A549 (cell line): ENCODE results near the gene SPATA2L. TPM values are rescaled to one million over a fixed set of nuclear protein-coding genes. Genes with fewer than 3 reads are reported as not detected.

Experiments
- ATAC-seq, 2 experiments: fragments of 200-7000 bp in 1 of 2; fragments of >200 bp in 1 of 2; cut with Nextera tagmentation in 1 of 2; cut with Tn5 transposase in 1 of 2; 3 replicates each; pipeline versions ENCODE4 v1.8.0 to v1.9.1; 2018 to 2020; ENCODE audit warnings: mild to moderate bottlenecking in 1 of 2, moderate library complexity in 1 of 2
- CTCF ChIA-PET: fragments of 300-600 bp; sonication (Branson Sonifier 250); formaldehyde crosslinking; extraction: SDS; loops from one replicate; lab custom pipeline; 2021; ENCODE audit warnings: antibody characterized with exemption, inconsistent platforms; lab: Yijun Ruan, JAX
- POLR2A ChIA-PET: fragments of 350-600 bp; formaldehyde crosslinking; extraction: SDS; loops from one replicate; lab custom pipeline; 2021; ENCODE audit warnings: antibody characterized with exemption, inconsistent platforms; lab: Yijun Ruan, JAX
- DNase-seq, 2 experiments: peaks; one replicate each; pipeline versions ENCODE4 v3.0.0 to v3.0.0-alpha.2; 2011 to 2016; ENCODE audit warnings: low read depth in 1 of 2, low spot score in 1 of 2
- FAIRE-seq: peaks from 2 replicates; lab custom pipeline; 2011; peaks lifted over from hg19 to GRCh38; lab: Jason Lieb, UNC
- H3K27ac ChIP-seq, 2 experiments: fragments of >200 bp; sonication (Bioruptor Twin); formaldehyde crosslinking; 3 replicates each; pipeline ENCODE4 v1.5.1; 2016 to 2017
- H3K4me1 ChIP-seq: fragments of >200 bp; sonication (Bioruptor Twin); formaldehyde crosslinking; 3 replicates; pipeline ENCODE4 v1.6.1; 2016
- H3K4me2 ChIP-seq: fragments of >200 bp; sonication (Bioruptor Twin); formaldehyde crosslinking; 3 replicates; pipeline ENCODE4 v1.6.1; 2016
- H3K4me3 ChIP-seq: fragments of >200 bp; sonication (Bioruptor Twin); formaldehyde crosslinking; 3 replicates; pipeline ENCODE4 v1.5.1; 2016
- H3K9me3 ChIP-seq: fragments of >200 bp; sonication (Bioruptor Twin); formaldehyde crosslinking; 3 replicates; pipeline ENCODE4 v1.6.1; 2016
- BCL3 ChIP-seq: fragments of >200 bp; sonication (Bioruptor Twin); formaldehyde crosslinking; IDR thresholded peaks from 3 replicates; pipeline ENCODE4 v1.6.1; 2016
- BHLHE40 ChIP-seq: IDR thresholded peaks from 2 replicates; pipeline ENCODE4 v1.6.1; 2012; ENCODE audit warnings: low read depth, low read length, inconsistent platforms
- CEBPB ChIP-seq, 2 experiments: fragments of >200 bp in 1 of 2; sonication (Bioruptor Twin) in 1 of 2; formaldehyde crosslinking in 1 of 2; IDR thresholded peaks; 2 replicates each; pipeline ENCODE4 v1.6.1; 2012 to 2016
- CHD2 ChIP-seq: fragments of 150-350 bp; IDR thresholded peaks from 2 replicates; pipeline ENCODE4 v1.6.1; 2014; ENCODE audit warnings: low read length; ENCODE audit not compliant: partially characterized antibody
- E2F6 ChIP-seq: IDR thresholded peaks from 2 replicates; pipeline ENCODE4 v1.6.1; 2012; ENCODE audit warnings: low read depth, borderline replicate concordance
- ELK1 ChIP-seq: fragments of 150-350 bp; IDR thresholded peaks from 2 replicates; pipeline ENCODE4 v1.6.1; 2014; ENCODE audit warnings: low read depth, mild to moderate bottlenecking, low read length
- HEYL ChIP-seq: fragments of 250-450 bp; sonication (Bioruptor Pico); IDR thresholded peaks from 2 replicates; pipeline ENCODE4 v1.8.0; 2021; ENCODE audit warnings: mild to moderate bottlenecking, moderate library complexity
- HOXA7 ChIP-seq: fragments of 250-450 bp; sonication (Bioruptor Pico); IDR thresholded peaks from 2 replicates; pipeline ENCODE4 v1.5.0; 2020; ENCODE audit warnings: mild to moderate bottlenecking, moderate library complexity
- HOXB13 ChIP-seq: fragments of 250-450 bp; sonication (Bioruptor Pico); IDR thresholded peaks from 2 replicates; pipeline ENCODE4 v1.5.0; 2020; ENCODE audit warnings: low read depth, mild to moderate bottlenecking, moderate library complexity
- HOXB5 ChIP-seq: fragments of 250-450 bp; sonication (Bioruptor Pico); IDR thresholded peaks from 2 replicates; pipeline ENCODE4 v1.5.0; 2020; ENCODE audit warnings: mild to moderate bottlenecking, moderate library complexity
- JUNB ChIP-seq: fragments of >200 bp; sonication (Bioruptor Twin); formaldehyde crosslinking; IDR thresholded peaks from 2 replicates; pipeline ENCODE4 v1.6.1; 2016
- MAZ ChIP-seq: fragments of 150-350 bp; IDR thresholded peaks from 2 replicates; pipeline ENCODE4 v1.6.1; 2014; ENCODE audit warnings: antibody characterized with exemption, low read depth, low read length, borderline replicate concordance
- PHF8 ChIP-seq: fragments of 200-600 bp; sonication (generic); IDR thresholded peaks from 2 replicates; pipeline ENCODE4 v1.6.1; 2016; ENCODE audit warnings: low read depth, mild to moderate bottlenecking, antibody characterized with exemption, moderate library complexity, borderline replicate concordance
- POLR2A ChIP-seq: IDR thresholded peaks from 2 replicates; pipeline ENCODE4 v1.6.1; 2012; ENCODE audit warnings: mild to moderate bottlenecking, low read length
- RCOR1 ChIP-seq: fragments of 150-350 bp; IDR thresholded peaks from 2 replicates; pipeline ENCODE4 v1.6.1; 2014; ENCODE audit warnings: antibody characterized with exemption, low read length, low read depth
- RFX5 ChIP-seq: fragments of 450-650 bp; IDR thresholded peaks from 2 replicates; pipeline ENCODE4 v1.7.1; 2014; ENCODE audit warnings: antibody characterized with exemption, mild to moderate bottlenecking, moderate library complexity
- RNF2 ChIP-seq: fragments of 200-600 bp; sonication (generic); IDR thresholded peaks from 2 replicates; pipeline ENCODE4 v1.6.1; 2016; ENCODE audit warnings: low read depth, mild to moderate bottlenecking, antibody characterized with exemption, moderate library complexity, borderline replicate concordance
- SMC3 ChIP-seq: fragments of >200 bp; sonication (Bioruptor Twin); formaldehyde crosslinking; IDR thresholded peaks from 3 replicates; pipeline ENCODE4 v1.6.1; 2018; ENCODE audit warnings: inconsistent platforms
- SREBF2 ChIP-seq: fragments of 450-650 bp; IDR thresholded peaks from 2 replicates; pipeline ENCODE4 v1.6.1; 2014; ENCODE audit warnings: mild to moderate bottlenecking, moderate library complexity
- USF2 ChIP-seq: fragments of 450-650 bp; IDR thresholded peaks from 2 replicates; pipeline ENCODE4 v1.6.1; 2014; ENCODE audit warnings: antibody characterized with exemption
- ZFP36 ChIP-seq: fragments of 450-650 bp; IDR thresholded peaks from 2 replicates; pipeline ENCODE4 v1.6.1; 2014; ENCODE audit warnings: borderline replicate concordance; ENCODE audit not compliant: partially characterized antibody
- WGBS: methylation state at CpG from one replicate; pipeline ENCODE4 v1.1.6; 2017; ENCODE audit errors: missing lambda C conversion rate; 5-methylcytosine and 5-hydroxymethylcytosine counted together
- polyA plus RNA-seq, 4 experiments: library from polyadenylated mRNA; depleted of rRNA in 3 of 4; stranded (reverse); fragments of >200 nt; fragmentation: RNase III in 1 of 4; extraction: RNeasy Plus Mini Kit Qiagen cat#74134 plus additional on column Dnase treatment in 1 of 4; gene quantifications; 2 replicates in 3 of 4; 3 replicates in 1 of 4; pipeline ENCODE4 v1.2.3, GENCODE V29; 2011 to 2017
- TF ChIP-seq, protein P1 (sequence below): IDR thresholded peaks from 2 replicates; pipeline ENCODE4 v1.6.1; 2012

SPATA2L gene
- polyA plus RNA-seq, 2 of the 4 experiments (the other 2 are of a cell fraction), result 3.5 to 5.2 TPM

DNA sequence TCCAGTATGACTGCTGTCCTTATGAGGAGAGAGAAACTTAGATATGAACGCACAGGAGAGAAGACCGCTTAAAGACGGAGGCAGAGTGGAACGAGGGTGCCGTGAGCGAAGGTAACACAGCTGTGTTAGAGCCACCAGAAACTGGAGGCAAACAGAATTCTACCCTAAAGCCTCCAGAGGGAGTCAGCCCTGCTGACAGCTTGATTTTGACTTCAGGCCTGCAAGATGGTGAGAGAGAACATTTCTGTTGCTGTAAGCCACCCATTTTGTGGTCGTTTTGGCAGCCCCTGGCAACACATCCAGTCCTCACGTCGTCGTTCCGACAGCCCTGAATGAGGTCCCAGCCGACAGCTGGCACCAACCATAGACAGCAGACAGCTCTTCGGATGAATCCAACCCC, 2.8 kb upstream of the SPATA2L start:
- Histone ChIP-seq H3K4me3 (no peak overlapping the region), H3K27ac (no peak overlapping the region), H3K4me1 (peaks cover 12% of the 10 kb centered on the region), H3K4me2 (no peak overlapping the region), H3K9me3 (no peaks in the 10 kb centered on the region)
- TF ChIP-seq HOXA7 (CRISPR knock-in tag), result no peak
- no peak for TF ChIP-seq JUNB
- TF ChIP-seq, protein P1, sequence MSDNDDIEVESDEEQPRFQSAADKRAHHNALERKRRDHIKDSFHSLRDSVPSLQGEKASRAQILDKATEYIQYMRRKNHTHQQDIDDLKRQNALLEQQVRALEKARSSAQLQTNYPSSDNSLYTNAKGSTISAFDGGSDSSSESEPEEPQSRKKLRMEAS, result no peak
- no peak for TF ChIP-seq ZFP36
- no peak for TF ChIP-seq CEBPB (IDR thresholded peaks at IDR 0.05)
- no peak for TF ChIP-seq CHD2
- no peak for TF ChIP-seq BHLHE40
- FAIRE-seq (no peak), ATAC-seq (no peak), DNase-seq (no peak)
- 83% methylated on average over 13 of the region's 13 CpGs for WGBS
- ChIA-PET POLR2A (interaction anchor here (0.9 kb wide), 1 partner anchor 18 kb away, joined by 5 read pairs; the partner anchor contains the start of gene CDK10), CTCF (interaction anchor here (2.2 to 9.5 kb wide), 4 partner anchors 13 to 156 kb away, joined by 14 to 77 read pairs (median 42); partner anchors contain the start of gene VPS9D1)

- DNase-seq, result peak; percentile 60 to 72
- no peak for FAIRE-seq
Measured at GRCh38 chr16:89700649-89701424, 668 bp downstream of the SPATA2L start.

DNA sequence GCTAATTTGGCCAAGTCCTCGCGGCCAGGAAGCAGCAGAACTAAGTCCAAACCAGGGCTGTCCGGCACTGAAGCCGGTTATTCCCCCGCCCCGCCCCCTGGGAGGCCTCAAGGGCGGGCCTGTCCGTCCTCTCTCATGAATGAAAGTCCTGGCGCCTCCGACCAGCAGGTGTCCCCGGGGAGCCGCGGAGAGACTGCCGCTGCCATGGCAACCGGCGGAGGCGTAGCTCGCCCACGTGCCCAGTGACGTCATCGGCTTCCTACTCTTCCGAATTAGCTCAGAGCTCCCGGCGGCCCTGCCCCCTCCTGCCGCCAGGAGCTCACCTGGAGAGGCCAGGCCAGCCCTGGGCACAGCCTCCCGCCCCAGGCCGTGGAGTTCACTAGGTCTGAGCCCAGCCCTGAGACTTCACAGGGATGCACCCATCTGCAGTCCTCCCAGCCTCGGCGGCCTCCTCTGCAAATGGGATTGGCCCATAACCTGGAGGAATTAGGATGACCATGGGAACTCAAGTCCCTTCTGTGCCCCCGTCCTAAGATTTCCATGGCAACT, 1.3 kb downstream of the SPATA2L start:
- CTCF ChIA-PET, result interaction anchor here (0.6 to 4.3 kb wide), 41 partner anchors 9 to 250 kb away, joined by 3 to 33 read pairs (median 6); partner anchors contain the start of genes CDK10, CPNE7 and SPIRE2
- ATAC-seq, result peak; percentile 49 to 76
- FAIRE-seq, result no peak
- Histone ChIP-seq H3K4me3 (peak overlapping the region; percentile 69), H3K9me3 (no peaks in the 10 kb centered on the region), H3K4me1 (peaks cover 12% of the 10 kb centered on the region), H3K4me2 (peak overlapping the region; percentile 98), H3K27ac (peak overlapping the region; percentile 82 to 92)
- peak; percentile 93 to 99 for DNase-seq
- under 1% methylated on average over 23 of the region's 30 CpGs for WGBS
- POLR2A ChIA-PET, result interaction anchor here (0.6 to 2.6 kb wide), 4 partner anchors 13 to 131 kb away, joined by 3 to 24 read pairs (median 4); partner anchors contain the start of genes CDK10, CHMP1A and SPATA33
- TF ChIP-seq, protein P1, result peak; percentile 92
- TF ChIP-seq PHF8, result no peak
- 0 out of 2 replicates have a peak, but pooled peaks have one; percentile 30 for TF ChIP-seq E2F6
- no peak for TF ChIP-seq BCL3
- TF ChIP-seq HOXB13 (CRISPR knock-in tag), result no peak
- TF ChIP-seq USF2, result peak; percentile 97
- TF ChIP-seq POLR2A, result no peak
- peak; percentile 71; the same call in 1 of the 2 replicates for TF ChIP-seq BHLHE40
- TF ChIP-seq HEYL (CRISPR knock-in tag), result no peak
- no peak for TF ChIP-seq RCOR1
- TF ChIP-seq ELK1, result no peak
- 0 out of 2 replicates have a peak, but pooled peaks have one; percentile 27 for TF ChIP-seq MAZ
- TF ChIP-seq SREBF2, result no peak
- peak; percentile 57 for TF ChIP-seq SMC3
- peak; percentile 80; the same call in 1 of the 2 replicates for TF ChIP-seq RFX5
- no peak for TF ChIP-seq ZFP36
- no peak for TF ChIP-seq CHD2

More at GRCh38 chr16:89700649-89701424, 668 bp downstream of the SPATA2L start:
- TF ChIP-seq E2F6 (peak; percentile 40; the same call in 1 of the 2 replicates), HOXB5 (CRISPR knock-in tag) (no peak), RNF2 (peak; percentile 51; the same call in 1 of the 2 replicates)
- TF ChIP-seq, protein P1, result peak; percentile 20; the same call in 1 of the 2 replicates
- Histone ChIP-seq H3K4me1 (peaks cover 12% of the 10 kb centered on the region), H3K4me2 (peak overlapping the region; percentile 98), H3K4me3 (peak overlapping the region; percentile 69), H3K9me3 (no peaks in the 10 kb centered on the region), H3K27ac (peak overlapping the region; percentile 82 to 92)
- 5% methylated on average over 31 of the region's 78 CpGs for WGBS
- peak; percentile 54 to 60 for ATAC-seq
- POLR2A ChIA-PET, result interaction anchor here (0.7 to 2.6 kb wide), 5 partner anchors 11 to 162 kb away, joined by 3 to 24 read pairs (median 4); partner anchors contain the start of genes CDK10, CHMP1A and SPATA33
- CTCF ChIA-PET, result interaction anchor here (0.6 to 4.3 kb wide), 41 partner anchors 9 to 249 kb away, joined by 3 to 33 read pairs (median 6); partner anchors contain the start of genes CDK10, CPNE7 and SPIRE2
